Right lobe of liver (tissue), 4 donors: ENCODE results near the gene CLHC1.

Experiments
- CTCF ChIP-seq, 4 donors: fragments of 200-600 bp in 3 of 4; fragments of 450-650 bp in 1 of 4; IDR thresholded peaks; one replicate each; pipeline versions ENCODE4 v1.5.1 to v1.8.0; 2016 to 2022; ENCODE audit warnings: antibody characterized with exemption in 4 of 4, mild to moderate bottlenecking in 2 of 4
- POLR2A ChIP-seq: fragments of 450-650 bp; IDR thresholded peaks from one replicate; pipeline ENCODE4 v1.6.1; 2017; ENCODE audit warnings: antibody characterized with exemption, mild to moderate bottlenecking
- donor health status: DM: no; HTN: no; CAD: no.
- donor health status: DM: no; HTN: no; CAD: no.
- donor health status: DM: no; HTN: yes; CAD: no.

- TF ChIP-seq POLR2A (peak; percentile 54), CTCF (IDR thresholded peaks at IDR 0.05) (no peak)
Observed at GRCh38 chr2:55133467-55134315, 98.4 kb downstream of the CLHC1 start.
